Lung microvascular endothelial cell (primary cell): ENCODE measurements around the gene SMAGP. TPM values are rescaled to one million over a fixed set of nuclear protein-coding genes. Genes with fewer than 3 reads are reported as not detected.
"Not testable (repeated sequence)": the region's sequence is repeated elsewhere in the genome, so short reads cannot be mapped to it uniquely, and the experiment has no call there.

Source experiments
- DNase-seq, 2 donors: peaks; one replicate each; pipeline versions ENCODE4 v3.0.0 to v3.0.0-alpha.2; 2010; ENCODE audit warnings: low read depth in 2 of 2
- total RNA-seq: library from RNA; depleted of rRNA; stranded (reverse); fragments of >200 nt; gene quantifications from 2 replicates; pipeline ENCODE4 v1.2.1, GENCODE V29; 2014

The SMAGP gene
- total RNA-seq, 1 donor from 2014 or later = 17.7 TPM

- no peak for DNase-seq
Measured at GRCh38 chr12:51225771-51226170, 44.4 kb downstream of the SMAGP start.

- no peak for DNase-seq
Measured at GRCh38 chr12:51225234-51225633, 45.0 kb downstream of the SMAGP start.

GRCh38 chr12:51224625-51225024, 45.6 kb downstream of the SMAGP start:
- no peak for DNase-seq

- DNase-seq = peak; percentile 38 to 69
Measured at GRCh38 chr12:51222461-51222860, 47.8 kb downstream of the SMAGP start.

- DNase-seq = not testable (repeated sequence)
Measured at GRCh38 chr12:51219857-51220256, 50.4 kb downstream of the SMAGP start.

- no peak for DNase-seq
Measured at GRCh38 chr12:51219322-51219721, 50.9 kb downstream of the SMAGP start.

GRCh38 chr12:51218607-51219161, 51.5 kb downstream of the SMAGP start:
- DNase-seq = peak; percentile 41 to 52

- peak; percentile 87 to 89 for DNase-seq
Measured at GRCh38 chr12:51217968-51218606, 52.1 kb downstream of the SMAGP start, which contains the start of gene POU6F1. POU6F1 (minus strand) TSS chr12:51218062; CDS start chr12:51206836, 11,226 bp downstream.

- peak; percentile 46 to 58 for DNase-seq
Measured at GRCh38 chr12:51217133-51217967, 52.9 kb downstream of the SMAGP start.

- DNase-seq = no peak
Measured at GRCh38 chr12:51216642-51217041, 53.6 kb downstream of the SMAGP start.

GRCh38 chr12:51214895-51215294, 55.3 kb downstream of the SMAGP start:
- no peak for DNase-seq

- no peak for DNase-seq
Measured at GRCh38 chr12:51210690-51211395, 59.4 kb downstream of the SMAGP start.

- DNase-seq = no peak
Measured at GRCh38 chr12:51209259-51209658, 61.0 kb downstream of the SMAGP start.

GRCh38 chr12:51208016-51208660, 62.1 kb downstream of the SMAGP start:
- no peak for DNase-seq

- no peak for DNase-seq
Measured at GRCh38 chr12:51205350-51205749, 64.9 kb downstream of the SMAGP start.

GRCh38 chr12:51202718-51203117, 67.5 kb downstream of the SMAGP start:
- peak in 1 of 2 donors; percentile 25 for DNase-seq

GRCh38 chr12:51200806-51201205, 69.4 kb downstream of the SMAGP start:
- no peak for DNase-seq

GRCh38 chr12:51200156-51200555, 70.1 kb downstream of the SMAGP start:
- no peak for DNase-seq

- DNase-seq = no peak
Measured at GRCh38 chr12:51199366-51199945, 70.8 kb downstream of the SMAGP start.

GRCh38 chr12:51198568-51199365, 71.4 kb downstream of the SMAGP start:
- DNase-seq = no peak
